Endothelial cell of umbilical vein (primary cell): ENCODE data around the gene DNAJC12. TPM values are rescaled to one million over a fixed set of nuclear protein-coding genes. Genes with fewer than 3 reads are reported as not detected.

Experiments
- BruUV-seq: library from RNA; stranded (reverse); fragments of 400-500 nt; replicated peaks from 2 replicates; lab custom pipeline; 2021; lab: Mats Ljungman, UMichigan
- CTCF ChIA-PET: fragments of 300-600, 350-600 bp; sonication (Branson Sonifier 250); formaldehyde crosslinking; loops from one replicate; lab custom pipeline; 2021; ENCODE audit warnings: antibody characterized with exemption, inconsistent platforms; lab: Charles Lee
- POLR2A ChIA-PET: fragments of 300-600, 350-600 bp; sonication (Branson Sonifier 250); formaldehyde crosslinking; loops from one replicate; lab custom pipeline; 2021; ENCODE audit warnings: antibody characterized with exemption, inconsistent platforms; lab: Charles Lee
- DNase-seq: peaks from one replicate; pipeline ENCODE4 v3.0.0-alpha.2; 2011; ENCODE audit warnings: low read depth, low spot score
- FAIRE-seq: peaks from 2 replicates; lab custom pipeline; 2011; peaks lifted over from hg19 to GRCh38; lab: Jason Lieb, UNC
- H2AFZ ChIP-seq: 2 replicates; pipeline ENCODE4 v1.6.0; 2012; ENCODE audit warnings: low read depth, low read length, control low read depth, inconsistent platforms
- H3K27ac ChIP-seq: 2 replicates; pipeline ENCODE4 v1.5.1; 2011; ENCODE audit warnings: low read depth, mild to moderate bottlenecking, control low read depth, low read length, moderate library complexity; ENCODE audit not compliant: insufficient read depth
- H3K27me3 ChIP-seq, 2 experiments: 2 replicates each; pipeline versions ENCODE4 v1.6.0 to v1.6.1; 2011; ENCODE audit warnings: low read length in 2 of 2, mixed read lengths in 1 of 2; ENCODE audit not compliant: control insufficient read depth in 2 of 2, insufficient read depth in 2 of 2
- H3K36me3 ChIP-seq, 2 experiments: 2 replicates in 1 of 2; 3 replicates in 1 of 2; pipeline ENCODE4 v1.5.1; 2011; ENCODE audit warnings: low read length in 2 of 2, mild to moderate bottlenecking in 1 of 2, moderate library complexity in 1 of 2; ENCODE audit not compliant: control insufficient read depth in 2 of 2, insufficient read depth in 2 of 2; ENCODE audit errors: extremely low read depth in 1 of 2
- H3K4me1 ChIP-seq: 3 replicates; pipeline ENCODE4 v1.5.1; 2011; ENCODE audit warnings: mild to moderate bottlenecking, low read length; ENCODE audit not compliant: control insufficient read depth, insufficient read depth; ENCODE audit errors: extremely low read depth
- H3K4me2 ChIP-seq: 2 replicates; pipeline ENCODE4 v1.6.1; 2011; ENCODE audit warnings: low read length, control low read depth, mixed read lengths; ENCODE audit not compliant: insufficient read depth
- H3K4me3 ChIP-seq, 3 experiments: fragments of 200-600 bp in 1 of 3; sonication (generic), shearing (Covaris generic) in 1 of 3; replicated peaks in 1 of 3; 2 replicates each; pipeline ENCODE4 v1.5.1; 2011 to 2016; ENCODE audit warnings: control low read depth in 3 of 3, low read length in 3 of 3, mild to moderate bottlenecking in 2 of 3, inconsistent platforms in 1 of 3, low read depth in 1 of 3, moderate library complexity in 1 of 3; ENCODE audit not compliant: insufficient read depth in 1 of 3
- H3K79me2 ChIP-seq: 2 replicates; pipeline ENCODE4 v1.6.0; 2012; ENCODE audit warnings: low read length, inconsistent platforms; ENCODE audit not compliant: control insufficient read depth, insufficient read depth
- H3K9ac ChIP-seq: replicated peaks from 2 replicates; pipeline ENCODE3; 2011; ENCODE audit warnings: low read length, control low read depth; ENCODE audit not compliant: insufficient read depth; ENCODE audit errors: extremely low read depth
- H3K9me1 ChIP-seq: replicated peaks from 3 replicates; pipeline ENCODE4 v1.6.0; 2011; ENCODE audit warnings: mild to moderate bottlenecking, low read length; ENCODE audit not compliant: control insufficient read depth, insufficient read depth; ENCODE audit errors: extremely low read depth
- H3K9me3 ChIP-seq: replicated peaks from 2 replicates; pipeline ENCODE4 v1.5.1; 2012; ENCODE audit warnings: low read length, inconsistent platforms; ENCODE audit not compliant: control insufficient read depth, insufficient read depth
- H4K20me1 ChIP-seq: replicated peaks from 2 replicates; pipeline ENCODE3; 2011; ENCODE audit warnings: mild to moderate bottlenecking, low read length; ENCODE audit not compliant: control insufficient read depth, insufficient read depth; ENCODE audit errors: extremely low read depth
- CTCF ChIP-seq, 2 donors: IDR thresholded peaks; 1 replicate in 1 of 2; 2 replicates in 1 of 2; pipeline ENCODE4 v1.5.1; 2011; ENCODE audit warnings: low read length in 2 of 2, mild to moderate bottlenecking in 2 of 2, moderate library complexity in 2 of 2, control low read depth in 1 of 2, inconsistent platforms in 1 of 2, low read depth in 1 of 2; ENCODE audit not compliant: insufficient read depth in 1 of 2; ENCODE audit errors: extremely low read depth in 1 of 2
- EZH2 ChIP-seq: IDR thresholded peaks from 2 replicates; pipeline ENCODE4 v1.6.1; 2012; ENCODE audit warnings: borderline replicate concordance, low read depth, mild to moderate bottlenecking, moderate library complexity, low read length, inconsistent platforms; ENCODE audit not compliant: severe bottlenecking
- FOS ChIP-seq: IDR thresholded peaks from 2 replicates; pipeline ENCODE4 v1.6.1; 2011; ENCODE audit warnings: mild to moderate bottlenecking, low read length, moderate library complexity, borderline replicate concordance; ENCODE audit not compliant: insufficient read depth
- GATA2 ChIP-seq: IDR thresholded peaks from 2 replicates; pipeline ENCODE4 v1.7.0; 2011; ENCODE audit warnings: low read depth, mild to moderate bottlenecking, moderate library complexity, mixed read lengths, low read length; ENCODE audit not compliant: insufficient read length, insufficient read depth
- JUN ChIP-seq: IDR thresholded peaks from 2 replicates; pipeline ENCODE4 v1.6.1; 2011; ENCODE audit warnings: borderline replicate concordance, low read depth; ENCODE audit not compliant: insufficient read length, insufficient read depth
- MAX ChIP-seq: IDR thresholded peaks from 2 replicates; pipeline ENCODE4 v1.6.1; 2011; ENCODE audit not compliant: insufficient read depth, insufficient read length
- MYC ChIP-seq: IDR thresholded peaks from one replicate; pipeline ENCODE4 v1.6.1; 2011; ENCODE audit warnings: mild to moderate bottlenecking, low read depth, low read length
- POLR2A ChIP-seq: IDR thresholded peaks from 2 replicates; pipeline ENCODE4 v1.6.1; 2012; ENCODE audit warnings: low read depth, mild to moderate bottlenecking, control low read depth, low read length
- POLR2AphosphoS5 ChIP-seq: IDR thresholded peaks from 2 replicates; pipeline ENCODE4 v1.6.1; 2012; ENCODE audit warnings: low read depth, mild to moderate bottlenecking, control low read depth, low read length, moderate library complexity; ENCODE audit not compliant: insufficient read depth
- dilution Hi-C: fragments of 300-500 bp; cut with MboI; formaldehyde crosslinking; loops from one replicate; pipeline ENCODE4 v1.15.0; 2019; ENCODE audit warnings: low sequenced_read_pairs; ENCODE audit not compliant: extremely low pct_ligation_motif_present
- intact Hi-C: fragments of 100-400 bp; cut with micrococcal nuclease; formaldehyde crosslinking; loops from one replicate; pipeline ENCODE4 v1.10.0; 2022
- polyA plus RNA-seq, 4 experiments: library from polyadenylated mRNA; depleted of rRNA in 3 of 4; stranded (reverse) in 3 of 4; unstranded in 1 of 4; fragments of >200 nt; gene quantifications; 2 replicates each; pipeline versions ENCODE4 v1.2.1 to v1.2.3, GENCODE V29; 2011 to 2012; ENCODE audit warnings: missing spikeins in 1 of 4
- total RNA-seq: library from RNA; stranded (reverse); gene quantifications from 2 replicates; pipeline ENCODE4 v1.2.3, GENCODE V29; 2021

Gene DNAJC12
- total and polyA plus RNA-seq, 2 donors (not counting 3 experiments of a cell fraction or from before 2014, with no cell fraction given): 0.54 to 1.0 TPM

GRCh38 chr10:67783606-67784294, 54.2 kb downstream of the DNAJC12 start:
- CTCF ChIA-PET: interaction anchor here (2.9 kb wide), 1 partner anchor 87 kb away, joined by 16 read pairs; the partner anchor contains the start of gene CTNNA3
- H3K36me3 ChIP-seq: no peaks in the 10 kb centered on the region
- intact Hi-C loops: no loop called here

More at GRCh38 chr10:67783606-67784294, 54.2 kb downstream of the DNAJC12 start:
- Histone ChIP-seq H3K27me3 (peaks cover 0 to 5% of the 10 kb centered on the region in 2 experiments), H3K4me3 (no peak overlapping the region), H2AFZ (no peak overlapping the region), H3K9ac (no peak overlapping the region), H3K79me2 (no peaks in the 10 kb centered on the region), H3K4me1 (no peaks in the 10 kb centered on the region), H3K27ac (no peak overlapping the region), H3K9me1 (no peaks in the 10 kb centered on the region), H3K4me2 (no peak overlapping the region), H3K9me3 (no peaks in the 10 kb centered on the region), H4K20me1 (no peaks in the 10 kb centered on the region)
- dilution Hi-C loops: no loop called here
- POLR2A ChIA-PET: no interaction called here
- TF ChIP-seq POLR2A: no peak
- TF ChIP-seq MYC: no peak
- no peak for TF ChIP-seq CTCF (IDR thresholded peaks at IDR 0.05; ENCODE audit: extremely low read depth in 1 of 2, insufficient read depth in 1 of 2, low read depth in 1 of 2, low read length in 2 of 2)
- TF ChIP-seq EZH2: no peak
- no peak for TF ChIP-seq POLR2AphosphoS5
- no peak for TF ChIP-seq JUN
- TF ChIP-seq GATA2: no peak
- no peak for TF ChIP-seq FOS
- TF ChIP-seq MAX: no peak
- no TSS peak for BruUV-seq
- no peak for DNase-seq
- no peak for FAIRE-seq
